ENCODE data around the gene SLC38A9.
A peak's percentile ranks its signal among the peaks of the same experiment; 100 is the strongest.
"Not testable (repeated sequence)": the region's sequence is repeated elsewhere in the genome, so short reads cannot be mapped to it uniquely, and the experiment has no call there.

SLC38A9 gene

DNA sequence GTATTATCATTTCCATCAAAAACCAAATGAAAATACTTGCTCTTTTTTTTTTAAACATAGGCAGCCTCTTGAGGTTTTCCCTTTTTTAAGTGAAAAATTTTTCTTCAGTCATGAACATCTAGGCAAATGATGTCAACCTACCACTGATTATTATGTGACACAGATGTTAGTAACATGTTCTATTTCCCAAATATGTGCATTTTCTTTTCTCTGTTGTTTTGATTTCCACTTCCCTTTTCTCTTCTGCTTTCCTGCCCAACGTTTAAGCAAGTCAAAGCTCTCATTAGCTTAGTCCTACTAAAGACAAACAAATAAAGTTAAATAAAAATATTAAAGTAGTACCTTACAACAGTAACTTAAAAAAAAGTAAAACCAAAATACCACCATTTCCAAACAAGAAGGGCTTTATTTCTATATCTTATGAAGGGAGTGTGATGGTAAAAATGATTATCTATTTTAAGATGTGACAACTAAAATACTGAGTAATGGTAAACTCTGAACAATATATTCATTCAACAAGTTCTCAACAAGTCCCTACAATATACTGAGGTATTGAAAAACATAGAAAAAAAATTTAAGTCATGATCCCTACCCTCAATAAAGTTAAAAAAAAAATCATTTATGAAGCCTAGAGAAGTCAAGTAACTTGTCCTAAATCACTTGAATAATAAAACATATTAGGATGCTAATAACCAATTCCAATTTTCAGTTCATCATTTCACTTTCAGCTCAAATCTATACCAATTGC is 9.4 kb downstream of the SLC38A9 start:
- no peak for DNase-seq

DNA sequence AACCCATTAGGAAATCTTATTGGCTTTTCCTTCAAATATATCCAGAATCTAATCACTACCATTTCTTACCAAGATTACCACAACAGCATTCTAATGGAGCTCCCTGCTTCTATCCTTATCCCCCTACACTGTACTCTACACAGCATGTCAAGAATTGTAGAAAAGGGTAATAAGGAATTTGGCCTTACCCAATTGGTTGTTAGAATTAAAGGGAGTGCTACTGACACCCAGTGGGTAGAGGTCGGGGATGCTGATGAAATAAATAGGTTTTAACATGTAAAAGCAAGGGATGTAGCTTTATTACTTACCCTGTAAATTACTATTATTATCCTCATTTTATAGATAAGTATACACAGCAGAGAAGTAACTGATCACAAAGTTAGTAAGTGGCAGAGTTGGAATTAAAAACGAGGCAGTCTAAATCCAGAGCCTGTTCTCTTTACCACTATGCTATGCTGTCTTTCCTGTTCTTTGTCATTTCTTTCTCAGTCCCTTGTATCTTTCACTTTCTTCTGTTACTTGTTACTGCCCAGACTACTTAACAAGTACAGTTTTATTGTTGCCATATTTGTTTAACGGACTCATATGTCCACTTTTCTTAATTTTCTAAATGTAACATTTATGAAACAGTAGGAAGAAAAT is 10.5 kb downstream of the SLC38A9 start:
- DNase-seq: no peak

- no peak for DNase-seq
Observed at GRCh38 chr5:55700745-55701144, 11.4 kb downstream of the SLC38A9 start.

DNA sequence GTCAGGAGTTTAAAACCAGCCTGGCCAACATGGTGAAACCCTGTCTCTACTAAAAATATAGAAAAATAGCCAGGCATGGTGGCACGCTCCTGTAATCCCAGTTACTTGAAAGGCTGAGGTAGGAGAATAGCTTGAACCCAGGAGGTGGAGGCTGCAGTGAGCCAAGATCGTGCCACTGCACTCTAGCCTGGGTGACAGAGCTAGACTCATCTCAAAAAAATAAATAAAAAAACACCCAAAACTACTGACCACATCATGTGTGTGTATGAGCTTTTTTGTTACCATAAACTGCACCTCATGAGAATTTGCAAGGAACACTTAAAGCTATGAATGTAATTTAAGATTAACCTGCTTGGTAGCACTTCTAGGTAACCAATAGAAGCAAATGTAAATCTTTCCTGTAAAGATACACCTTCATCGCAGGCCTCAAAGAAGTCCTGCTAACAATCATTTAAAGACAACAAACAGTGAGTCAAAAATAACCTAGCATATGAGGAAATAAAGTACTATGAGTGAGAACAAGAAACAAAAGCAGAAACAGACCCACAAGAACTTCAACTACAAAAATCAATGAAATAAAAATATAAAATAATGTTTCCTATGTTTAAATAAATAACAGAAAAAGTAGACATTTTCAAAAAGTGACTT is 13.0 kb downstream of the SLC38A9 start:
- DNase-seq: no peak

DNA sequence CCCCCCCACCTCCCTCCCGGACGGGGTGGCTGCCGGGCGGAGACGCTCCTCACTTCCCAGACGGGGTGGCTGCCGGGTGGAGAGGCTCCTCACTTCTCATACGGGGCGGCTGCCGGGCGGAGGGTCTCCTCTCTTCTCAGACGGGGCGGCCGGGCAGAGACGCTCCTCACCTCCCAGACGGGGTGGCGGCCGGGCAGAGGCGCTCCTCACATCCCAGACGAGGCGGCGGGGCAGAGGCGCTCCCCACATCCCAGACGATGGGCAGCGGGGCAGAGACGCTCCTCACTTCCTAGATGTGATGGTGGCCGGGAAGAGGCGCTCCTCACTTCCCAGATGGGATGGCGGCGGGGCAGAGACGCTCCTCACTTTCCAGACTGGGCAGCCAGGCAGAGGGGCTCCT is 15.4 kb downstream of the SLC38A9 start:
- DNase-seq: not testable (repeated sequence)

GRCh38 chr5:55694152-55694830 is 17.8 kb downstream of the SLC38A9 start:
- no peak for DNase-seq

DNA sequence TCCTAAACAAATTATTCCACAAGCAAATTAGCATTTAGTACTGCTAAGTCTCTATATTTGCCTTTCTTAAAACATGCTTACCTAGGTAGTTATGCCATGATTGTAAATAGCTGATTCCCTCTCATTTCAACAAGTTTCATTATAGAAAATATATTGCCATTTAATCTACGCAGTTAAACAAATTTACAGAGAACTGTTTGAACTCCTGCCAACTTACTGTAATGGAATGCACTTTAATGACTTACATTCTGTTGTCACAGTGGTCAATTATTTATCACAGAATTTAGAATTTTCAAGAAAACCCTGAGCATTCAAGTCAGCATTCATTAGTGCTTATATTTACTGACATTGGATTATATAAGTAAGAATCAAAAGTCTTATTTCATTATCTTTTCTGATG is 19.6 kb downstream of the SLC38A9 start:
- DNase-seq: no peak

GRCh38 chr5:55692106-55692417 is 20.1 kb downstream of the SLC38A9 start:
- no peak for DNase-seq

- peak; percentile 22 to 49 for DNase-seq
Observed at GRCh38 chr5:55691265-55692105, 20.6 kb downstream of the SLC38A9 start.

GRCh38 chr5:55682071-55682470 is 30.1 kb downstream of the SLC38A9 start:
- no peak for DNase-seq

GRCh38 chr5:55681301-55681700 is 30.8 kb downstream of the SLC38A9 start:
- DNase-seq: no peak

- DNase-seq: no peak
Observed at GRCh38 chr5:55680353-55680752, 31.8 kb downstream of the SLC38A9 start.

GRCh38 chr5:55679556-55679955 is 32.6 kb downstream of the SLC38A9 start:
- no peak for DNase-seq

GRCh38 chr5:55675119-55675518 is 37.0 kb downstream of the SLC38A9 start:
- no peak for DNase-seq

GRCh38 chr5:55674340-55674739 is 37.8 kb downstream of the SLC38A9 start:
- no peak for DNase-seq

GRCh38 chr5:55672477-55672911 is 39.6 kb downstream of the SLC38A9 start:
- DNase-seq: no peak

DNA sequence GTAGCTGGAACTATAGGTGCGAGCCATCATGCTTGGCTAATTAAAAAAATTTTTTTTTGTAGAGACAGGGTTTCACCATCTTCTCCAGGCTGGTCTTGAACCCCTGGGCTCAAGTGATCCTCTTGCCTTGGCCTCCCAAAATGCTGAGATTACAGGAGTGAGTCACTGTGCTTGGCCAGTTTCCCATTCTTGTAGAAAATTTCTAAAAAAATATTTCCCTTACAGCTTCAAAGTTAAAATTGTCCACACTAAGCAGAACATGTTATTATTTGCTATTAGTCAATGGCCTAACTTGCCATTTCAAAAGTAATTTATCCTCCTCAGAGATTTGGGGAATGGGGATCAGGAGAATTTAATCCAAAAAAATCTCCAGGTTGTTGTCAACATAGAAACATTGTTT is 40.1 kb downstream of the SLC38A9 start:
- DNase-seq: no peak

GRCh38 chr5:55668356-55668755 is 43.8 kb downstream of the SLC38A9 start:
- DNase-seq: no peak

DNA sequence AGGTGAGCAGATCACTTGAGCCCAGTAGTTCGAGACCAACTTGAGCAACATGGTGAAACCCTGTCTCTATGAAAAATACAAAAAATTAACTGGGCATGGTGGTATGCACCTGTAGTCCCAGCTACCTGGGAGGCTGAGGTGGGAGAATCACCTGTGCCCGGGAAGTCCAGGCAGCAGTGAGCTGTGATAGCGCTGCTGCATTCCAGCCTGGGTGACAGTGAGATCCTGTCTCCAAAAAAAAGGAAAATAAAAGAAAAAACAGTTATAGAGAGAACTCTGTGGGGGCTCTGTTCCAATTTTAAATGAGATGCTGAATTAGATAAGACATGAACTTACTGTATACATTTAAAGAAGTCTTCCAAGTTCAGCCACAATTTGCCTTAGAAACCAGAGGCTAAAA is 44.2 kb downstream of the SLC38A9 start:
- no peak for DNase-seq

- no peak for DNase-seq
Observed at GRCh38 chr5:55665065-55665464, 47.1 kb downstream of the SLC38A9 start.

DNA sequence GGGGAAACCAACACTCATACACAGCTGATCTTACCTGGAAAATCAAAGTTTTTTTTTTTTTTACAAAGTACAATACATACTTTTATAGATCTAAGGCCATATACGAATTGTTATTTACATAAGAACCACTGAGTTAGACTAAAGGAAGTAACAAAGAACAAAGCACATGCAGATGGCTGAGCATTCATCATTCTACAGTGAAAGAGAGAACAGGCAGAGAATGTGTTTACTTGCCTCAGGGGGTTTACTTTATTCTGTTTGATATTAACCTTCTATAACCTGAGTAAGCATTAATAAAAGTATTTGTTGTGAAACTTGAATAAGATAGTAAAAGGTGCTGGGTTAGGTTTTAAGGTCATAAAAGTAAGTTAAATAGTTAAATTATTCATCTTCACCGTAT is 54.7 kb downstream of the SLC38A9 start:
- no peak for DNase-seq

DNA sequence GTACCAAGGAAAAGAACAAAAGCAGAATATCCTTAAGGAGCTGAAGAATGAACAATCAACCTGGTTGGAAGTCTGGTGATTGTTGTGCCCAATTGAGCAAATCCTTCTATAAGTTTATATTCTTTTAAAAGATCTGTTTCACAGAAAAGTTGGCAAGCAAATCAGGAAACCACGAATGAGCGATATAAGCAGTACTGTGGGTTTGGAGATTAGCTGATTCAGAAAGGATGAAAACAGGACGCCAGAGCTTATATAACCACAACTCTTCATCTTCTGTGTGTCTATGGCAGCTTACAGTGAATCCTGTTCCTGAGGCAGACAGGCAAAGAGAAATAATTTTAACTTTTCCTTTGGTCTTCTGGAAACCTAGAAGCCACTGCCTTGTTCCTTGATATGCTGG is 61.7 kb downstream of the SLC38A9 start:
- DNase-seq: no peak

DNA sequence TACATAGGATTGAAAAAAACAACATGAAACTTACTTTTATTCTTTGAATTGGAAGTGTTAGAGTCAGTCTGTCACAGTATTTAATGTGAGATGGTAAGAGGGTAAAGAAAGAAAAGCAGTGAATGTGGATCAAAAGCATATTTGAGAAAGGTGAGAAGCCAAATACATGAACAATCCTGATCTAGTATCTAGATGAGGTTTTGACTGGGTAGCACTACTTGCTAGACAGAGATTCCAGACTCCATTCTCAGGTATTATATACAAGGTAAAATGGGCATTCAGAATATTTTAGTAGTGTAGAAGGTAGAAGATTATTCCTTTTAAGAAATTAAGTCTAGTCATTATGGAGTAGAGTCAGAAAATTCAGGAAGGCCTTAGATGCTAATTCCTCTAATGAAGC is 62.2 kb downstream of the SLC38A9 start:
- DNase-seq: no peak
